Endometrial microvascular endothelial cells (primary cell): ENCODE measurements around the gene BCAS3. TPM values are rescaled to one million over a fixed set of nuclear protein-coding genes. Genes with fewer than 3 reads are reported as not detected.
"Not testable (repeated sequence)": the region's sequence is repeated elsewhere in the genome, so short reads cannot be mapped to it uniquely, and the experiment has no call there.

Experiments used
- in situ Hi-C: cut with HindIII; loops from 2 replicates; pipeline ENCODE4 v1.10.0; 2017; ENCODE audit warnings: low sequenced_read_pairs, low pct_unique_long_range_greater_than_20kb; ENCODE audit errors: inconsistent ontology term
- total RNA-seq: library from RNA; depleted of rRNA; stranded (reverse); fragments of >200 nt; gene quantifications from one replicate; pipeline ENCODE4 v1.2.3, GENCODE V29; 2015; ENCODE audit errors: inconsistent ontology term

BCAS3 gene
- total RNA-seq, 1 donor from 2014 or later: 21.2 TPM

GRCh38 chr17:60740584-60740983 is 62.9 kb downstream of the BCAS3 start:
- in situ Hi-C loops: no loop called here

- in situ Hi-C loops: no loop called here
These were observed 63.4 kb downstream of the BCAS3 start for GRCh38 chr17:60741031-60741430.

DNA sequence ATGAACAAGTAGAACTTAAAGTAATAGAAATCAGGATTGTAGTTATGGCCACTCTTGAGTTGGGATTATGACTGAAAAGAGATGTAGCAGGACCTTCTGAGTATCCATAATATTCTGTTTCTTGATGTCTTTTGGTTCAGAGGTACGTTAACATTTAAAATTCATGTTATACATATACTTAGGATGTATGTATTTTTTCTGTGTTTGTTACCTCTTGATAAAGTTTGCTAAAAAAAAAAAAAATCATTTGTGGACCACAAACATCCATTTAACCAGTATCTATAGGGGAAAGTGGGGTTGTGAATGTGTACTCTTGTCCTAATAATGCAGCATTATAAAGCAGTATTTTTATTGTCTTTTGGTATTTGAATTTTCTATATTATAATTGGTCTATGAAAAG is 65.6 kb downstream of the BCAS3 start:
- in situ Hi-C loops: no loop called here

DNA sequence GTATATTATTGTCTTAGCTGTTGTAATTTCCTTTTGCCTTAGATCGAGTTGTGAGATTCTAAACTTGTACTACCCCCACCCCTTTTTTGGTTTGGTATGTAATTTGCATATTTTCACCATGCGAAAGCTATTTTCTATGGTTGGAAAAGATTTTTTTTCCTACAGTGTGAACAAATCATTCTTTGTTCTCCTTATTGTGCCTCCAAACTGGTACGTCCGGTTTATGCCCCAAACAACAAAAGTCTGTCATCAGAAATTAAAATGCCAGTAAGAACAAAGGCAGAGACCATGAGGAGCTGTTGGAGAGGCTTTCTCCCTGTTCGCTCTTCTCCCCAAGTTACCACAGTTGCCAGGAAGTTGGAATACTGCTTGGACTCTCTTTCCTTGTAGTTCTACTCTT is 66.1 kb downstream of the BCAS3 start:
- in situ Hi-C loops: no loop called here

DNA sequence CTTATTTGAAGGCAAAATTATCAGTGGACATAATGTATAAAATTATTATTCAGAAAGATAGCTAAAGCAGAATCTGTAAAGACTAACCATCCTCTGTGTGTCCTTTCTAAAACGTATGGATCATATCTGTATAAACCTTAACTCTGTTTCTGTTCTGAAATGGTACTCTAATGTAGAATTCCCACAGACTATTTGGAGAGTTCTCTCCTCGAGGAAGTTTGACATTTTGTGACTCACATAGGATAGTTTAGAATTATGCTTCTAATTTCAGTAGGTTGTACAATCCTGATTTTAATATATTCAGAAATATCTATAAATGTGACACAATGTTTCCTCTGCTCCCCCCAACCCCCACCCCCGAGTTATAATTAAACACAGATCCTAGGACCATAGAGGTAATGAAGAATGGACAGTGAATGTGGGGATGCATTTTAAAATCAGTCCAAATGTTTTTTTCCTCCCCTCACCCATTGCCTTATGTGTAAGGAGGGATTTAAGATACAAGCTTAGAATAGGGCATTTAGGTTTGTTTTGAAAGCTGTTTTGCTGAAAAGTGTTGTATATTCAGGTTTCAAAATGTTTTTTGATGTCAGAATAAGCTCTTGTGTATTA is 66.8 kb downstream of the BCAS3 start:
- in situ Hi-C loops: no loop called here

DNA sequence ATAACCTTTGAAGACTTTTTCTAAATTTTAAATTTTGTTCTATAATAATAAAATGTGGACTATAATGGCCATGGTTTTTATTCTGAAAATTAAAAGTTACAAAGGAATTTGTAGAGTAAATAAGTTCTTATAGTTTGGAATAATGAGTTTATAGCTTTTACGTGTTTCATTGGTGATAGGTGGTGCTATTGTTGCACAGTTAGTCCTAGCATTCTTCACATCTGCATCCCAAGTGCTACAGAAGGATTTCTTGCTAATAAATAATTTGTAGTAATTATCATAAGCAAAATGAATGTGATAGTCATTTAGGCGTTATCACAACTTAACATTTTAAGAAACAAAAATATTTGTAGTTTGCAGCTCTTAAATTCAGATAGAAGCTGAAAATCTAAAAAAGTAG is 67.9 kb downstream of the BCAS3 start:
- in situ Hi-C loops: no loop called here

- in situ Hi-C loops: no loop called here
These were observed 69.6 kb downstream of the BCAS3 start for GRCh38 chr17:60747069-60747808.

DNA sequence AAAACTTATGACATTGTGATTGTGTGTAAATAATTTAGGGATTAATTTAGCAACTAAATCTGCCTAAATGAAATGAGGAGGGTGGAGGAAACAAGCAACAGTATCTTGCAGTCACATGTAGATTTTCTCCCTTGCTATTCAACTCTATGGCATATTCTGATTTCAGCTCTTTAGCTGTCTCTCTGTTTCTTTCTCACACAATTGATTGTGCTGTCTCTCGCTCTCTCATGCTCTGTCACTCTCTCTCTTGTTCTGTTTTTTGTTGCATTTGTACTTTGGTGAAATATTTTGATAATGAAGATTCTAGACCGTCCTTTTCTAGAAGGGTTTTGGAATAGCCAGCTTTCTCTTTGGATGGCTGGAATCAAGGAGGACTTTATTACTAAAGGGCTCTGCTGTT is 70.6 kb downstream of the BCAS3 start:
- in situ Hi-C loops: no loop called here

GRCh38 chr17:60749050-60749449 is 71.4 kb downstream of the BCAS3 start:
- in situ Hi-C loops: no loop called here

- in situ Hi-C loops: no loop called here
These were observed 72.1 kb downstream of the BCAS3 start for GRCh38 chr17:60749708-60750107.

DNA sequence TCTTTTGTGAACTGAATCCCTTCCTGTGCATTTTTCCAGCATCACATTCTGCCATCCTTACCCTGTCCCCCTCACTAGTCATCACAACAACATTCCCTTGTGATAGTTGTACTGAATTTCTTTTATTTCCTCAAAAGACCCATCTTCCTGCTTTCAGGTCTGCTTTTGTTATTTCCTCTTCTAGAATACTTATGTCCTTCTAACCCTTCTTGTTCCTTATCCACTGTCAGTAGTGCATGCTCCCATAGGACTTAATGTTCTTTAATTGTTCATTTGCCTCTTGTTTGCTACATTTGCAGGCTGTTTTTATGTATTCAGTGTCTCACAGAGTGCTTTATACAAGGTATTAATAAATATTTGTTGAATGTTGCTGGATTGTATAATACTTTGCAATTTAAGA is 73.0 kb downstream of the BCAS3 start:
- in situ Hi-C loops: no loop called here

DNA sequence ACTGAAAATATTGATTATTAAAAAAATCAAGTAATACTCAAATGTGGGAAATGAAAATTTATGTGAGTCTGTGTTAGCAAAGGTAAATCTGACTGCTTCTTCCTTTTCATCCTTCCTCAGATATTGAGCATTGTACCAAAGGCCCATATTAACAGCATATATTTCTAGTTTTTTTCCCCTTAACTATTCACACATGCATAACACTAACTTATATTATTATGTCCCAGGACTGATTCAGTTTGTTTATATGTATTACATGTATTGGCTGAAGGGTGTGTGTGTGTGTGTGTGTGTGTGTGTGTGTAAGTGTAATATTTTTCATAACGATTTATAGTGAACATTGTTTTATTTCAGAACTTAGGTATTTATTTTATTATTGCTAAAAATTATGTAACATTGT is 74.2 kb downstream of the BCAS3 start:
- in situ Hi-C loops: no loop called here

DNA sequence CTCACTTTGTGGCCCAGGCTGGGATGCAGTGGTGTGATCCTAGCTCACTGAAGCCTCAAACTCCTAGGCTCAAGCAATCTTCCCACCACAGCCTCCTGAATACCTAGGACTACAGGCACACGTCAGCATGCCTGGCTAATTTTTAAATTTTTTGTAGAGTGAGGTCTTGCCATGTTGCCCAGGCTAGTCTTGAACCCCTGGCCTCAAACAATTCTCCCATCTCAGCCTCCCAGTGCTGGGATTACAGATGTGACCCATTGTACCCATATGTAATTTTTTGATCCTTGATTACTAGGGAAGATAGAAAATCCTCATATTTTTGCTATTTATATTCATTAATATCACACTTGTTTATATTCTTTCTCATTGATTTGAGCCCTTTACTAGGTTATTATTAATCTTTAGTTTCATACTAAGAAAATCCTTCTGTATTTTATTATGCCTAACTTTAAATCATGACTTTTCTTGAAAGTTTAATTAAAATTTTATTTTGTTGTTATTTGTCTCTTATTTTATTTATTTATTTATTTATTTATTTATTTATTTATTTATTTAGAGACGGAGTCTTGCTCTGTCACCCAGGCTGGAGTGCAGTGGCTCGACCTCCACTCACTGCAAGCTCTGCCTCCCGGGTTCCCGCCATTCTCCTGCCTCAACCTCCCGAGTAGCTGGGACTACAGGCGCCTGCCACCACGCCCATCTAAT is 75.4 kb downstream of the BCAS3 start:
- in situ Hi-C loops: no loop called here

- in situ Hi-C loops: no loop called here
These were observed 76.5 kb downstream of the BCAS3 start for GRCh38 chr17:60754057-60754604.

GRCh38 chr17:60756798-60757197 is 79.1 kb downstream of the BCAS3 start:
- in situ Hi-C loops: not testable (repeated sequence)

- in situ Hi-C loops: no loop called here
These were observed 79.8 kb downstream of the BCAS3 start for GRCh38 chr17:60757437-60757836.

DNA sequence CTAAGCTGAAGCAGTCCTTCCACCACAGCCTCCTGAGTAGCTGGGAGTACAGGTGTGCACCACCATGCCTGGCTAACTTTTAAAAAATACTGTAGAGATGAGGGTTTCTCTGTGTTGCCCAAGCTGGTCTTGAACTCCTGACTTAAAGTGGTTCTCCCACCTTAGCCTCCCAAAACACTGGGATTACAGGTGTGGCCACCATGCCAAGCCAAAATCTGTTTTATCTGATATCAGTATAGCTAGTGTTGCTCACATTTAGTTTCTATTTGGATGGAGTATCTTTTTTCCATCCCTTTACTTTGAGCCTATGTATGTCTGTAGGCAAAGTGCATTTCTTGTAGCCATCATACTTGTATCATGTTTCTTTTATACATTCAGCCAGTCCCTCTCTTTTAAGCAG is 82.1 kb downstream of the BCAS3 start:
- in situ Hi-C loops: no loop called here

DNA sequence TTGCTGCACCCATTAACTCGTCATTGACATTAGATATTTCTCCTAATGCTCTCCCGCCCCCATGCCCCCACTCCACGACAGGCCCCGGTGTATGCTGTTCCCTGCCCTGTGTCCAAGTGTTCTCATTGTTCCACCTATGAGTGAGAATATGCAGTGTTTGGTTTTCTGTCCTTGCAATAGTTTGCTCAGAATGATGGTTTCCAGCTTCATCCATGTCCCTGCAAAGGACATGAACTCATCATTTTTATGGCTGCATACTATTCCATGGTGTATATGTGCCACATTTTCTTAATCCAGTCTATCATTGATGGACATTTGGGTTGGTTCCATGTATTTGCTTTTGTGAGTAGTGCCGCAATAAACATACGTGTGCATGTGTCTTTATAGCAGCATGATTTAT is 83.7 kb downstream of the BCAS3 start:
- in situ Hi-C loops: not testable (repeated sequence)

- in situ Hi-C loops: no loop called here
These were observed 89.1 kb downstream of the BCAS3 start for GRCh38 chr17:60766778-60767190.

DNA sequence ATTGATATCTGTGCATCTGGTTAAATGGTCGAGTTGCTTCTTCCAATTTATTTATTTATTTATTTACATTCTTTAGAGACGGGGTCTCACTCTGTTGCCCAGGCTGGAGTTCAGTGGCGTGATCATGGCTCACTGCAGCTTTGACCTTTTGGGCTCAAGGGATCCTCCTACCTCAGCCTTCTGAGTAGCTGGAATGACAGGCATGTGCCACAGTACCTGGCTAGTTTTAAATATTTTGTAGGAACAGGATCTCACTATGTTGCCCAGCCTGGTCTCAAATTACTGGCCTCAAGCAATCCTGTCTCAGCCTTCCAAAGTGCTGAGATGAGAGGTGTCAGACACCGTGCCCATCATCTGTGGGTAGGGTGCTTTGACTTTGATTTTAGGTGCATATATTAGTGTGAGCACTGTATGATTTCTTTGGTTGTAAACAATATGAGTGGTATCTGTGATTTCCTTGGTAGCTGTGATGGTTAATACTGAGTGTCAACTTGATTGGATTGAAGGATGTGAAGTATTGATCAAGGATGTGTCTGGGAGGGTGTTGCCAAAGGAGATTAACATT is 90.2 kb downstream of the BCAS3 start:
- in situ Hi-C loops: no loop called here
